Measurements from ENCODE around the gene SRP9.
A peak's percentile ranks its signal among the peaks of the same experiment; 100 is the strongest.

DNA sequence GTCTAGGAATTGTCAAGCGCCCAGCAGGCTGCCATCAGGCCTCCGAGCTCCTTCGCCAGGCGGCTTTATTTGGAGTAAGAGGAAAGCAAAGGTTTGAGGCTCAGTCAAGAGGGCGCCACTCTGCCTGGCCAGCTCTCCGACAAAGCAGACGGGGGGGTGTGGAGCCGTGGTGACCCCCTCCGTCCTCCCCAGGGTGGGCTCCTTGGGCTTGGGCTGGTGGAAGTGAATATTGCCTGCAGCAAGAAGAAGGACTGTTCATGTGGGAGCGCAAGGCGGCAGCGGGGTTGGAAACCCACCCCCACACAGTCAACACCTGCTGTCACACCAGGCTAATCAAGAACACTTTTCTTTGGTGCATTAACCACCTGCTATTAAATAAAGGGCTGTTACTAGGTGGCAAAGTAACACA is 46.9 kb downstream of the SRP9 start:
- TF ChIP-seq, protein P1, sequence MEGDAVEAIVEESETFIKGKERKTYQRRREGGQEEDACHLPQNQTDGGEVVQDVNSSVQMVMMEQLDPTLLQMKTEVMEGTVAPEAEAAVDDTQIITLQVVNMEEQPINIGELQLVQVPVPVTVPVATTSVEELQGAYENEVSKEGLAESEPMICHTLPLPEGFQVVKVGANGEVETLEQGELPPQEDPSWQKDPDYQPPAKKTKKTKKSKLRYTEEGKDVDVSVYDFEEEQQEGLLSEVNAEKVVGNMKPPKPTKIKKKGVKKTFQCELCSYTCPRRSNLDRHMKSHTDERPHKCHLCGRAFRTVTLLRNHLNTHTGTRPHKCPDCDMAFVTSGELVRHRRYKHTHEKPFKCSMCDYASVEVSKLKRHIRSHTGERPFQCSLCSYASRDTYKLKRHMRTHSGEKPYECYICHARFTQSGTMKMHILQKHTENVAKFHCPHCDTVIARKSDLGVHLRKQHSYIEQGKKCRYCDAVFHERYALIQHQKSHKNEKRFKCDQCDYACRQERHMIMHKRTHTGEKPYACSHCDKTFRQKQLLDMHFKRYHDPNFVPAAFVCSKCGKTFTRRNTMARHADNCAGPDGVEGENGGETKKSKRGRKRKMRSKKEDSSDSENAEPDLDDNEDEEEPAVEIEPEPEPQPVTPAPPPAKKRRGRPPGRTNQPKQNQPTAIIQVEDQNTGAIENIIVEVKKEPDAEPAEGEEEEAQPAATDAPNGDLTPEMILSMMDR (conservative IDR thresholded peaks at IDR 0.05; ENCODE audit: low read depth in 2 of 2): peak in 1 of 2 experiments; percentile 21; a peak in 1 of 4 replicates
- TF ChIP-seq EZH2 (IDR thresholded peaks at IDR 0.05; ENCODE audit: low read depth, unreplicated experiment) (no peak), CREB1 (CRISPR knock-in tag; IDR thresholded peaks at IDR 0.05; ENCODE audit: low read depth) (no peak), POLR2AphosphoS5 (IDR thresholded peaks at IDR 0.05; ENCODE audit: low read depth) (no peak), ZNF331 (CRISPR knock-in tag; IDR thresholded peaks at IDR 0.05; ENCODE audit: low read depth) (no peak), ZNF114 (CRISPR knock-in tag; IDR thresholded peaks at IDR 0.05) (no peak)
- TF ChIP-seq, protein P2, sequence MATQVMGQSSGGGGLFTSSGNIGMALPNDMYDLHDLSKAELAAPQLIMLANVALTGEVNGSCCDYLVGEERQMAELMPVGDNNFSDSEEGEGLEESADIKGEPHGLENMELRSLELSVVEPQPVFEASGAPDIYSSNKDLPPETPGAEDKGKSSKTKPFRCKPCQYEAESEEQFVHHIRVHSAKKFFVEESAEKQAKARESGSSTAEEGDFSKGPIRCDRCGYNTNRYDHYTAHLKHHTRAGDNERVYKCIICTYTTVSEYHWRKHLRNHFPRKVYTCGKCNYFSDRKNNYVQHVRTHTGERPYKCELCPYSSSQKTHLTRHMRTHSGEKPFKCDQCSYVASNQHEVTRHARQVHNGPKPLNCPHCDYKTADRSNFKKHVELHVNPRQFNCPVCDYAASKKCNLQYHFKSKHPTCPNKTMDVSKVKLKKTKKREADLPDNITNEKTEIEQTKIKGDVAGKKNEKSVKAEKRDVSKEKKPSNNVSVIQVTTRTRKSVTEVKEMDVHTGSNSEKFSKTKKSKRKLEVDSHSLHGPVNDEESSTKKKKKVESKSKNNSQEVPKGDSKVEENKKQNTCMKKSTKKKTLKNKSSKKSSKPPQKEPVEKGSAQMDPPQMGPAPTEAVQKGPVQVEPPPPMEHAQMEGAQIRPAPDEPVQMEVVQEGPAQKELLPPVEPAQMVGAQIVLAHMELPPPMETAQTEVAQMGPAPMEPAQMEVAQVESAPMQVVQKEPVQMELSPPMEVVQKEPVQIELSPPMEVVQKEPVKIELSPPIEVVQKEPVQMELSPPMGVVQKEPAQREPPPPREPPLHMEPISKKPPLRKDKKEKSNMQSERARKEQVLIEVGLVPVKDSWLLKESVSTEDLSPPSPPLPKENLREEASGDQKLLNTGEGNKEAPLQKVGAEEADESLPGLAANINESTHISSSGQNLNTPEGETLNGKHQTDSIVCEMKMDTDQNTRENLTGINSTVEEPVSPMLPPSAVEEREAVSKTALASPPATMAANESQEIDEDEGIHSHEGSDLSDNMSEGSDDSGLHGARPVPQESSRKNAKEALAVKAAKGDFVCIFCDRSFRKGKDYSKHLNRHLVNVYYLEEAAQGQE (IDR thresholded peaks at IDR 0.05; ENCODE audit: unreplicated experiment): no peak

Data from GM23338 (cell line).